Transverse colon (tissue), 4 donors: ENCODE data around the gene CSRP1.

ENCODE experiments used
- POLR2AphosphoS5 ChIP-seq, 3 donors: sonication (generic); formaldehyde crosslinking; IDR thresholded peaks; one replicate each; pipeline ENCODE4 v1.6.1; 2016; ENCODE audit warnings: antibody characterized with exemption in 3 of 3
- TF ChIP-seq, protein P1 (sequence below), 5 experiments: fragments of 200-600 bp in 3 of 5; fragments of 450-650 bp in 2 of 5; sonication (generic) in 3 of 5; IDR thresholded peaks; 1 replicate in 2 of 5; 2 replicates in 3 of 5; pipeline ENCODE4 v1.5.1; 2016 to 2017; ENCODE audit warnings: antibody characterized with exemption in 5 of 5, inconsistent platforms in 3 of 5, mild to moderate bottlenecking in 2 of 5, moderate library complexity in 1 of 5

GRCh38 chr1:201481004-201481380 lies 25.9 kb downstream of the CSRP1 start:
- no peak for TF ChIP-seq POLR2AphosphoS5 (IDR thresholded peaks at IDR 0.05)
- TF ChIP-seq, protein P1, sequence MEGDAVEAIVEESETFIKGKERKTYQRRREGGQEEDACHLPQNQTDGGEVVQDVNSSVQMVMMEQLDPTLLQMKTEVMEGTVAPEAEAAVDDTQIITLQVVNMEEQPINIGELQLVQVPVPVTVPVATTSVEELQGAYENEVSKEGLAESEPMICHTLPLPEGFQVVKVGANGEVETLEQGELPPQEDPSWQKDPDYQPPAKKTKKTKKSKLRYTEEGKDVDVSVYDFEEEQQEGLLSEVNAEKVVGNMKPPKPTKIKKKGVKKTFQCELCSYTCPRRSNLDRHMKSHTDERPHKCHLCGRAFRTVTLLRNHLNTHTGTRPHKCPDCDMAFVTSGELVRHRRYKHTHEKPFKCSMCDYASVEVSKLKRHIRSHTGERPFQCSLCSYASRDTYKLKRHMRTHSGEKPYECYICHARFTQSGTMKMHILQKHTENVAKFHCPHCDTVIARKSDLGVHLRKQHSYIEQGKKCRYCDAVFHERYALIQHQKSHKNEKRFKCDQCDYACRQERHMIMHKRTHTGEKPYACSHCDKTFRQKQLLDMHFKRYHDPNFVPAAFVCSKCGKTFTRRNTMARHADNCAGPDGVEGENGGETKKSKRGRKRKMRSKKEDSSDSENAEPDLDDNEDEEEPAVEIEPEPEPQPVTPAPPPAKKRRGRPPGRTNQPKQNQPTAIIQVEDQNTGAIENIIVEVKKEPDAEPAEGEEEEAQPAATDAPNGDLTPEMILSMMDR (IDR thresholded peaks at IDR 0.05): no peak
